DMS153 treated with DMSO at 0.1 percent for 48 hours (cell line): ENCODE data around the gene SEMA6A.
A peak's percentile ranks its signal among the peaks of the same experiment; 100 is the strongest.

Experiments
- DNase-seq: peaks from one replicate; lab custom pipeline; 2025; ENCODE audit not compliant: unreplicated experiment; lab: John Stamatoyannopoulos, UW

SEMA6A gene

DNA sequence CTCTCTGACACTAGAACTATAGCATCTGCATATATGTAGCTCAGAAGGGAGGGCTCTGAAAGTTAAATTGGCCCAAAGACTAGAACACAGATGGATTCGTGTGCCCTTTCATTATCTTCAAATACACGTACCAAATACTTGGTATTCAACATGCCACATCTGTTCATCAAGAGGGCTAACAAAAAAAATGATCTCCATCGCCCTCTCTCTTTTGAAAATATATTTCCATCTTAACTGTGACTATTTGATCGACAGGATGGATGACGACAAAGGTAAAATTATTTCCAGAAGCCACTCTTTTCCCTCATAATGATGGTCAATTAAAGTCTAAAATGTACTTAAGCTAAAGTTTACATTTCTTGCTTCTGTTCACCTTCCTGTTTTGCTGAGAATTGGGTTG lies 77.0 kb downstream of the SEMA6A start:
- no peak for DNase-seq

DNA sequence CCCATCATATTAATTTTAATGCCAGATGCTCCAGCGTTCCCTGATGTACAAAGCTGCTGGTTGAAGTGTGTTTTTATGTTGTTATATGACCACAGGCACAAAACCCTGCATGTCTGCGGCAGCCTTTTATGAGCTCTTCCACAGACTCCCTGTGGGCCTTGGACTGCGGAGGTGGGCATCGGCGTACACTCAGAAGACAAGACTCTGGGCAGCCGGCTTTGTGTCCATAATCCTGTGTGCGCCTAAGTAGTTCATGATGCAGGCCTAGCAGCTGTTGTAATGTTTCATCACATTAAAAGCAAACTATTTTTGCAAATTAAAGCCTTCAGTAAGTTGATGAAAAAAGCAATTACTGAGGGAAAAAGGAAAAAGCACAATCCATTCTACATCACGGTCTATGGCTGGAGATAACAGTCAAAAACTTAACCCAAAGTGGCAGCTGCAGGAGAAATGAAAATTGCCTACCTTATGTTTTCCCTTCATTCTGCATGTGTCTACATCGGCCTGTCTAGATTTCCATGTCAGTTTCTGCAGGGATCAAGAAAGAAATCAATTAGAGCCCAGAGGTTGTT lies 78.8 kb downstream of the SEMA6A start:
- DNase-seq = no peak

DNA sequence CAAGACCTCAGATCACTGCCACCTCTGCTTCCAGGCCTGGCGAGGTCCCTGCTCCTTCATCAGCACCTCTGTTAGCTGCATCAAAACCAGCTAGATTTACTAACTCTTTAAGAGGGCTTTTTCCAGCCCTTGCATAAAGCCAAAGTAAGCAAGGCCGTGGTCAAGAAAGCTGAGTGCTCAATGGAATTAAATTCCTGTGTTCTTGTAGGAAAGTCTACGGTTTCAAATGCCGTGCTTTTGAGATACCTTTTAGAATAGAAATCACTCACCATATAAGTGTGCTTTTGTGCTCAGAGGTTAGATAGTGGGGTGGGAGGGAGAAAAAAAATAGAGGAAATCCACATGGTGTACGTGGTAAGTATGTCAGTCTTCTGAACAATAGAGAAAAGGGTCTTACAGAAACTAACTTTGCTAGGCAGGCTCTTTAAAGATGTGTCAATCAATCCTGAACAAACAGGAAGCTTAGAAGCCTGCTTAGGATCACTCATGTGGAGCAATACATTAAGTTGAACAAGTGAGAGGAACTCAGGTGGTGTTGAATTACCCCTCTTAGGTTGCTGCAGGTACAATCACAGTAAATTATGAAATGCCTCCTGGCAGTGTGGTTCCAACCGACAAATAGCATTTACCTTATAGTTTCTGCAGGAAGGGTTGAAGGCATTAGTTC lies 79.7 kb downstream of the SEMA6A start:
- DNase-seq = peak; percentile 65

DNA sequence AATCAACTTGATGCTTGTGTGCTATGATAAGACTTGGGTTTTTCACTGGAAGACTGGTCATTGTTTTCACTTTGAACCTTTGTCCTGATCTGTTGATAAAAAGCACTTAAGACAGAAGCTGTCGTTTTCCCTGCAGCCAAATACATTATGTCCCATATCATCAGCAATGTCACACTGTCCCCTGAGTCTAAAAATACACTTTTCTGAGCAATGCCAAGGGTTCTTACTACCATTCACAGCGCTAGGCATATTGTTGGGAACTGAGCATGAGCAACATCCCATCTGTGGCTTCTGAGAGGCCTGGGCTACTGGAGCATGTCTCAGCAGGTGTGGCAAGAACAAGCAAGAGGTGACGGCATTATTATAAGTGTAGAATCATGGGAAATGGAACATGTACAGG lies 81.8 kb downstream of the SEMA6A start:
- DNase-seq = no peak

DNA sequence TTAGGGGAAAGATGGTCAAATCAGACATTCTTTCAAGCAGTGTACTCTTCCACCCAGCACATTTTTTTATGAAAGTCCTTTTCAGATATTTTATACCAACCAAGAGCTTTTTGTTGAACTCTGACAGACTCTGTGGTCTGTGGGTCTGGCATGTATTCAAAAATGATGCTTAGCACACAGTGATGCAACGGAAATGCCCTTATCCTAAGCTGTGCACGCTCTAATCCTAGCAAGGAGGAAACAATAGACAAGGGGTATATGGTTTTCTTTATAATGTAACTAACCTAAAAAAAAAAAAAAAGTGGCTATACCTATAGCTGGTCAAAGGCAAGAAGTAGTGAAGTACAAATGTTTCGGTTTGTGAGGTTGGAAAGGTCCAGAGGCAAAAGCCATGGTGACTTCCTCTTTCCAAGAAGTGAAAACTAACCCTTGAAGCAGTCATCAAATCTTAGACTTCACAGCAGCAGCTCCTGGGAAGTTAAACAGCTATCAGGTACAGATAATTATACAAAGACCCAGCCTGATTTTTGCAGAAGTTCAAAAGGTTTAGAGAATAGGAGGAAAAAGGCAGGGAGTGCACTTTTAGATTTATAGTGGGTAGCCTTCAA lies 82.5 kb downstream of the SEMA6A start:
- DNase-seq = no peak

DNA sequence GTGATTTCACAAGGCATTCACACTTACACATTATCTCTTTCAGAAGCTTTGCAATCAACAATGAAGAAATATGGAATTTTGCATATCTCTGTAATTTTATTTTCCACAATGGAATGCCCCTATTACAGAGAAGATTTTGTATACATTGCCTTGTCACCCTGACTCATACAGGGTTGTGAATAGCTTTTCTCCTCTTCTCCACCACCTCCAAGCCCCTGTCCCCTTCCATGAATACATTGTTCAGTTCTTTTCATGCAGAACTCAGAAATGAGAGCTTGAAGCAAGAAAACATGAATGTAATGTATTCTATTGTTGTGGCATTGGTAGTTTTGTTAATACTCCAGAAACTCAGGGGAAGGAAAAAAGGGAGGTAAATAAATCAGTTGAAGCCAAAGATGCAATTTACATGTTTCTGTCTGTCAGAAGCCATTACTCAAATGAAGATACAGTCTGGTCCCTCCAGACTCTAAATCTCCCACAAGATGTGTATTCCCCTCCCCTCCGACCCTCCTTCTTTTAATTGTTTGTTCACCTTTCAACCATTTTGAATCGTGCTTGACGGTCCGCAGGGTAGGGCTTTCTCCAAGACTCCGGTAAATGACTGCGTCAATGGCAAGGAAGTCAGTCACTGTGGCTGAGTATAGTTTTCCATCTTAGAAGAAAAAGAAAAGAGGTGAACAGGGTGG lies 86.1 kb downstream of the SEMA6A start:
- no peak for DNase-seq

DNA sequence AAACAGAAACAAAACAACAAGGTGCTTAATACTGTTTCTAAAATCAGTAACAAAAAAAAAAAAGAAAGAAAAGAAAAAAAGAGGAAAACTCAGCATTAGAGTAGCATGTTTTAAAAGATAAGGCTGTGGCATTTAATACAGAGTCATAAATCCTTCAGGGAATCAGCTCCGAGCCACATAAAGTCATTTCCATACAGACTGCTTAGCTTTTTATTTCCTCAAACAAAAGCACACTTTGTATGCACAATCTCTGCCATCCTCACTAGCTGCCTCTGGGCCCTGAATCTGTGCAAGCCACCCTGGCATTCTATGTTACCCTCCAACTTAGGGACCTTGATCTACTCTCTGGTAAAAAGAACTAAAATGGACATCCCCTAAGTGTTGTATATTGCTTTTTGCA lies 87.6 kb downstream of the SEMA6A start:
- DNase-seq = no peak

DNA sequence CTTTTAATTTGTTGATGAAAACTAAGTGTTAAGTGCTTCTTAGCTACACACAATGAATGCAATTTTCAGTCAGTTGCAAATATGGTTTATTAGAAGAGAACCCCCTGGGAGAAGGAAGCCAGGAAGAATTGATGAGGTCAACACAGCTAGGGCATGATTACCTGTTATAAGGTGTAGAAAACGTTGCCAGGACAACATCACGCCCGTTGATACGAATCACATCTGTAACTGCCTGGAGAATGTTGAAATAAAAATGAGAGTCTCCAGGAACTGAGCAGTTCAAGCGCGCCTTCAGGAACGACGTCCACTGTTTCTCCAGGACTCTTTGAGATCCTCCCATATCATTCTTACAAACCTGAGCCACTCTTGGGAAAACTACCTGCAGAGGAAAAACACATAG lies 88.0 kb downstream of the SEMA6A start:
- DNase-seq = no peak

DNA sequence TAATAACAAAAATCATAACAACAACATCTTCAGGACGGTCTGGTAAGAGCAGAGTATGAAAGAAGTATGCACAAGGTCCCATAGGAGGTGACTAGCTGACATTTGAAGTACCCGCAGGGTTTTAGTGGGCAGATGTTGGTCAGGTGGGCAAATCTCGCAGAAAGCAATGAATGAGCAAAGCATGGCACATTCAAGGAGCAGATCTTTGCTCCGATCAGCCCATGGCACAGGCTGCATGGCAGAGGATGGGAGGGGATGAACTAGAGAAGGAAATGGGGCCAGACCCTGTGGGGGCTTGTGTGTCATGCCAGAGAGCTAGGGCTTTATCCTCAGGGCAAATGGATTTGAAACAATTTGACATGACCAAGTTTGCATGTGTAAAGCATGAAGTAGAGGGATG lies 90.0 kb downstream of the SEMA6A start:
- no peak for DNase-seq

DNA sequence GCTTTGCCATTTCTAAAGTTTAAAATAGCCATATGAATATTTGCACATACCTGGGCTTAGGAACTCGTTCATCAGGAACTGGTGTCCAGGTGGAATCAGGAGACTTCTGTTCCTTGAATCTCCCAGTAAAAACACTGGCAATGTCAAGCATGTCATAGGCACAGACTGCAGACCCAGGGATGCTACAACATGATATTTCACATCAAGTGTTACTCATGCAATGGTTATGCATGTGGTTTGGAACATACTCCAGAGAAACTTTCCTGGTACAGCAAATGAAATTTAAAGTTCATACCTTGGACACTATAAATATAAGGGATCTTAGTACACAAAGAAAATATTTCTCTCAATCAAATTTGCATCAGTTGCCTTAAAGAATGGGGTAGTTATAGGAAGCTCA lies 92.2 kb downstream of the SEMA6A start:
- no peak for DNase-seq

DNA sequence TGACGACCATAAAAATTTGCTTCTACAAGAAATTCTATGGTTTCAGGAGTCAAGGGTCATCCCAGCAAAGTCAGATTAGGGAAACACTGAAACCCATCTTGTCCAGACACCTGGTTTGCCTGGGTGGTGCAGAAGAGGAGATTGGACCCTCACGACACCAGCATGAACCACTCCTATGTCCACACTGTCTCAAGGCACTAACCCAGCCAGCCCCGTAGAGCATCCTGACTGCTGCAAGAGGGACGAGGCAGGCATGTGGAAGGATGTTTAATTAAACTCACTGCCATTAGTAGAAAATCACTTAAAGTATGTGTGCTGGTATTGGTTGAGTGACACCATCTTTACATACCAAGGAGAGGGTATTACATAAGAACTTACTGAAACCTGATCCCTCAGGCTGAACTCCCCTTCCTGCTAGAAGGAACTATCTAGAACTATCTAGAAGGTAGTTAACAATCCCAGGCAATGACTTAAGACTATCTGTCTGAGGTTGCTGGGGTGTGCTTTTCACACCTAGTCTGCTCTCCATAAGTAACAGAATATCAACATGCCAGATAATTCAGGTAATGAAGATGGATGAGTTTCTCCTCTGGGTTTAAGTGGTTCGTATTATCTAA lies 93.6 kb downstream of the SEMA6A start:
- DNase-seq = no peak

DNA sequence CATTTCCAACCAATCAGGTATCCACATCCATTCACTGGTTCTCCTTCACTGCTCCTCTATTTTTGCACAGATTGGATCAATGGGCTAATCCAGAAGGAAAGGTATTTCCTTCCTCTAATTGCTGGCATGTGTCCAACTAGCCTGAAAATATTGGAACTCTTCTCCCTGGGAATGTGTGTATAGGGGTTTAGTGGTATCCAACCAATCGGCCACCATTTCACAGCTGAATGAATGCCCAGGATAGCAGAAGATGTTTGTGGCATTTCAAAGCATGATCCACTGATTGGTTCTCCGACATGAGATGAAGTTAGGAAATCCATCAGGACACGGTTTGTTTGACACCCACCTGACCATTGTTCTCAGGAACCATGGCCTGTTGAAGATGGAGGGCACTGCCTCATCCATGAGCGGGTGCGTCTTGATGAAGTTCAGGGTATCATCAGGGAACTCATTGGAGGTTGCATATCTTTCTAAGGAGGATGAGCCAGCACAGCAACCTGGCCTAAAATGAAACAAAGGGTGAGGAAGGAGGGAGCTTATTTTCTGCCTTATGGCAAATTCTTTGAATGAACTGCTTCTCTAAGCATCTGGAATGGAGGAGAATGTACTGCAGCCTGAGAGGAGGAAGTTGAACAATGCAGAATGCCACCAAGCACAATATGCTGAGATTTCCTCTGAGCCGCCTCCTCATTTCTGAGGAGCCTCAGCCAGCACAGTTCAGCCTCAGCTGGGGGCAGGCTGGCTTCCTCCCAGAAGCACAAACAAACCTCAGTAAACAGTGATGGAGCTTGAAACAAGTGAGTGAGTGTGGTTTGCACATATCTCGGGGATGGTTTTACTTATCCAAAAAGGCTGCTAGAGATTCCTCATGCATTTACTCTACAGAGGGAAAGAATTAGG lies 94.6 kb downstream of the SEMA6A start:
- DNase-seq = no peak

DNA sequence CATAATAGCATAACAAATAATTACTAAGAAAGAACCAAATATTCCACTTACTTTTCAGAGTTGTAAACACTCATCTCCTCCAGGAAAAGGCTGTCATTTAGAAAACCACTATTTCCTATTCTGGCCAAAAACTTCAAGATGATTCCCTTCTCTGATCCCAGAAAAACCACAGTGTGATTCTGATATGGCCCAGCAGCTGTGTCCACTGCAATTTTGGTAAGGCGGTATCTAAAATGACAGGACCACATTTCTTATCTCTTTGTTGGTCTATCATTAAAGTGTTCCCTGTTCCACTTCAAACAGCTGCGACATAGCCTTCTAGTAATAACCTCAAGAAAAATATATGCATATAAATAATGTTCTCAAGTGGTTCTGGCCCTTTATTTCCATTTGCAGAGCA lies 96.1 kb downstream of the SEMA6A start:
- DNase-seq = no peak

DNA sequence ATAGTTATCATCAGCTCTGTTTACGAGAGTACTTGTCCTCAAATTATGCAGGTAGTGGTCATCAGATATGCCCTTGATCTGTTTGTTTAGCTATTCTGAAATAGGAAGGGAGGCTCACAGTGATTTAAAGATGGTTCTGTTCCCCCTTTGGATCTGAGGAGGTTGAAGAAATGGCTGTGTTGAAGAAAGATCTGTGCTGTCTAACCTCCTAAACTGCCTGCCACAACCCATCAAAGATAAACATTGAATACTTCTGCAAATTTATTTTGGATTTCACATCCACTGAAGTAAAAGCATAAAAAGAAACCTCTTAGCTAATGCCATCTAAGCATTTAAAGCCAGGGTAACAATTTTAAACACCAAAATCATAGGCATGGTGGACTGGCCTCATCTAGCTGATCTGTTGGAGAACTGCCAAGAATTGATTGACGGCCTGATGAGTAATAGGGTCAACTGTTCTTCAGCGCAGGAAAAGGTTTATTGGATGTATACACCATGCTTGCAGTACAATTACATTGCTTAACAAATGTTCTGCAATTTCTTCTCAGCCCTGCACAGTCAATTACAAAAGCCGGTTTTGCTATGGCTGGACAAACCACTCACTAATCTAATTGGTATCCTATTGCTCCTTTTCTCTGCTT lies 97.6 kb downstream of the SEMA6A start:
- DNase-seq = no peak

DNA sequence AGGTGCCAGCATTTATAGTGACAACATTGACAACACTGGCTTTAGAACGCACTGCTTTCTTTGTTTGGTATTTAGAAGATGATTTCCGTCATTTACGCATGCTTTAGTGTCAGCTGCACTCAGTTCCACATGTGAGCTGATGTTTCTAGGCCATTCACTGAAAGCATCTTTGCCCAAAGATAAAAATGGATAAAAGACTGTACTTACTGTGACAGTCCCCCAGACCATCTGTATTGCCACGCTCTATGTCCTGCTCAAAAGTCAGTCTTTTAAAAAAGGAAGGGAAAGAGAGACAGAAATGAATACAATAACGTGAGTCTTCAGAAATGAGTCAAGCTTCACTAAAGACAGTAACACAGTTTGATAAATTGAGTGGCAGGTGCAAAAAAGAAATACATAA lies 99.3 kb downstream of the SEMA6A start:
- DNase-seq = no peak

DNA sequence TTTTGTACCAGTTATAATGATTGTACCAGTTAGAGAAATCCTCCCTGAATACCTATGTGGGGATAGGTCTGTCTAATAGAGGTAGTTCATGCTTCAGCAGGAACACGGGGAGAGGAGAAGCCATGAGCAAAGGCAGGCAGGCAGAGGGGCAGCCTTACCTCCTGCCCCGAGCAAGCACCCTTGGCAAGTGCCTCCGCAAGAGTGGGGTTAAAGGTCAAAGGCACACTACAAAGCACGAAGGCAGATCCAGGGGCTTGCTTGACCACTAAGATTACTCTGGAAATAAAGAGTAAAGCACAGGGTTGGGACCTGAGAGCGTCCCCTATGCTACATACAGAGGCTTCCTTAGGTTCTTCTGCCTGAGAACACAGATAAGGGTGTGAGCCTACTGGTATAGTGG lies 100.9 kb downstream of the SEMA6A start:
- no peak for DNase-seq

DNA sequence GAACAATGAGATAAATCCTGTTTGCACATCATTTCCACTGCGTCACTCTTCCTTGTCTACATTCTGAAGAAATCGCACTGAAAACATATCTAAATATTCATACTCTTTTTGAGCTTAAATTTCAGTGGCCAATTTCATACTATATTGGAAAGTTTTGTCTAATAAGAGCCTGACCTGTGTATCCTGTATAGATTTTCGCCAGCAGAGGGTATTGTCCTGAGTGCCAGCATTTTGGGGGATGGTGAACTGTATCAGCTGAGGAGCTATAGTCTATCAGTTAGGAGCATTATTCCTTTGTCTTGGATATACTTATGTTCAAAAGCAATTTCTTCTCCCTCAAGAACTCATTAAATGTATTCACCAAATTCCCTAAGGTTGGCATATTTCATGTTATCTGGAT lies 102.3 kb downstream of the SEMA6A start:
- DNase-seq = no peak

DNA sequence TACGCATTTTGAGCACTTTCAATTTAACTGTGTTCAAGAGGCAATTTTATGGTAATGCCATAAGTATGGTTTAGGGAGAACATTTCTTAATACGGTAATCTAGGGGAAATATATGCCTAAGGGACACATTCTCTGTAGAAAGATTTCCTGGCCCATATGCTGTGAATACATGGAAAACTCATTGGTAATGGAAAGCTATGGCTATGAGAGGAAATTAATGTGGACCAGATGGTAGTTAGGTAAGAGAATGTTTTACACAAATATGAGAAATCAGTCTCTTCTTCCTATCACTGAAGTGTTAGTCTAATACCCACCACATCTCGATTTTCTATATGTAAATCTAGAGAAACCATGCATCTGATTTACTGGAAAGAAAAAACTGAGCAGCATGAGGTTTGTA lies 105.0 kb downstream of the SEMA6A start:
- DNase-seq = no peak

DNA sequence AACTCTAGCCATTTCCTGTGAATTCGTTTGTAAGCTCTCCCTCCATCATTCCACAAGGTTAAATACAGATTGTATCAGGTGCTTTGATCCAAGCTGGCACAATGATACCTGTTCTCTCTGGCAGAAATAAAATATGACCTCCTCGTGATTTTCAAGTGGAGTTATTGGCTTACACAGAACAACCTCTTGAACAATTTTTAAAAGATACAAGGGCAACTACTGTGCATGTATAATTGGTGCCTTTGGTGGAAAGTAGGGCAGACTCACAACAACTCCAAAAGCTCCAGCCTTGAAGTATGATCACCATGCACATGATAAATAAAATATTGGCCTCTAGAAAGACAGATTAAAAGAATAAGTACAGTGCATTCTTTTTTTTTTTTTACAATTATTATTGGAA lies 106.0 kb downstream of the SEMA6A start:
- no peak for DNase-seq

DNA sequence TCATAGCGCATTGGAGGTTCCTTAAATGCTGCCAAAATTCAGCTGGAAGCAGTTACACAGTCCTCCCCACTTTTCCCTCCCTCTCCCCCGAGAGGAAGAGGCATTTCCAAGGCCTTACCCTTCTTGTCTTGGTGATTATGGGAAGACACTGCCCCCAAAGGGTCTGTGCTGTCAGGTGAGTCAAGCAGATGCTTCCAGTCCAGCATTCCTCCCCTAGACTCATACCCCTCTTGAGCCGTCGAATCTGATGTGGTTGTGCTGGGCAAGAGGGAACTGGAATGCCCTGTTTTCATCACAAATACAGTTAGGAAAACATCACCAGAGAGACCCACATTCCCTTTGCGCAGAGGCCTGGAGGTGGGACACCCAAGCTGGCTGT lies 107.2 kb downstream of the SEMA6A start:
- no peak for DNase-seq
